GM21723 (cell line): ENCODE data around the gene ERAP2.

ENCODE experiments used
- ATAC-seq: cut with Tn5 transposase; IDR thresholded peaks from one replicate; pipeline ENCODE4 v1.9.1; 2021; ENCODE audit warnings: mild to moderate bottlenecking, moderate library complexity; ENCODE audit not compliant: unreplicated experiment

ERAP2 gene

GRCh38 chr5:96958977-96959376 lies 82.7 kb downstream of the ERAP2 start:
- no peak for ATAC-seq

GRCh38 chr5:96961053-96961452 lies 84.8 kb downstream of the ERAP2 start:
- ATAC-seq = peak; percentile 68

- ATAC-seq = no peak
Measured at GRCh38 chr5:96962540-96962991, 86.3 kb downstream of the ERAP2 start.

- peak; percentile 34 for ATAC-seq
Measured at GRCh38 chr5:96963267-96963666, 87.0 kb downstream of the ERAP2 start.

- no peak for ATAC-seq
Measured at GRCh38 chr5:96966801-96967200, 90.5 kb downstream of the ERAP2 start.

- ATAC-seq = no peak
Measured at GRCh38 chr5:96967400-96967799, 91.1 kb downstream of the ERAP2 start.

GRCh38 chr5:96968074-96968473 lies 91.8 kb downstream of the ERAP2 start:
- ATAC-seq = no peak

- ATAC-seq = no peak
Measured at GRCh38 chr5:96968614-96969013, 92.3 kb downstream of the ERAP2 start.
